ENCODE measurements around the gene PUSL1.

PUSL1 gene

DNA sequence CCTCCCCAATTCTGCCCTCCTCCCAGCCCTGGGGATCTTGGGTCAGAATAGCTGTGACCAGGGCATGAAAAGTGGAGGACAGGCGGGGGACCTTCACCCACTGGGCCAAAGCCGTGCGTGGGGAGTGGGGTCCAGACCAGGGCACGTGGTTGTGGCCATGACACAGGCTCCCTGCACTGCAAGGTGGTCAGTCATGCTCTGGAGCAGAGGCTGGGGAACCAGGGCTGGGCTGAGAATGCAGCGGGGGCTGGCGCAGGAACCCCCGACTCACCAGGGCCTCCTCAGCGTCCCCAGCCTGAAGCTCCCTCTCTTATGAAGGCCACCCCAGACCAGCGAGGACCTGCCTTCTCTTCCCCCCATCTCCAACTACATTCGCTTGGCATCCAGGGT is 38.1 kb downstream of the PUSL1 start:
- no peak overlapping the region for H3K4me3 ChIP-seq (ENCODE audit: low read depth, low read length)
- TF ChIP-seq, protein P1, sequence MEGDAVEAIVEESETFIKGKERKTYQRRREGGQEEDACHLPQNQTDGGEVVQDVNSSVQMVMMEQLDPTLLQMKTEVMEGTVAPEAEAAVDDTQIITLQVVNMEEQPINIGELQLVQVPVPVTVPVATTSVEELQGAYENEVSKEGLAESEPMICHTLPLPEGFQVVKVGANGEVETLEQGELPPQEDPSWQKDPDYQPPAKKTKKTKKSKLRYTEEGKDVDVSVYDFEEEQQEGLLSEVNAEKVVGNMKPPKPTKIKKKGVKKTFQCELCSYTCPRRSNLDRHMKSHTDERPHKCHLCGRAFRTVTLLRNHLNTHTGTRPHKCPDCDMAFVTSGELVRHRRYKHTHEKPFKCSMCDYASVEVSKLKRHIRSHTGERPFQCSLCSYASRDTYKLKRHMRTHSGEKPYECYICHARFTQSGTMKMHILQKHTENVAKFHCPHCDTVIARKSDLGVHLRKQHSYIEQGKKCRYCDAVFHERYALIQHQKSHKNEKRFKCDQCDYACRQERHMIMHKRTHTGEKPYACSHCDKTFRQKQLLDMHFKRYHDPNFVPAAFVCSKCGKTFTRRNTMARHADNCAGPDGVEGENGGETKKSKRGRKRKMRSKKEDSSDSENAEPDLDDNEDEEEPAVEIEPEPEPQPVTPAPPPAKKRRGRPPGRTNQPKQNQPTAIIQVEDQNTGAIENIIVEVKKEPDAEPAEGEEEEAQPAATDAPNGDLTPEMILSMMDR (IDR thresholded peaks at IDR 0.05; ENCODE audit: borderline replicate concordance, insufficient read depth, low read depth, low read length), result no peak

DNA sequence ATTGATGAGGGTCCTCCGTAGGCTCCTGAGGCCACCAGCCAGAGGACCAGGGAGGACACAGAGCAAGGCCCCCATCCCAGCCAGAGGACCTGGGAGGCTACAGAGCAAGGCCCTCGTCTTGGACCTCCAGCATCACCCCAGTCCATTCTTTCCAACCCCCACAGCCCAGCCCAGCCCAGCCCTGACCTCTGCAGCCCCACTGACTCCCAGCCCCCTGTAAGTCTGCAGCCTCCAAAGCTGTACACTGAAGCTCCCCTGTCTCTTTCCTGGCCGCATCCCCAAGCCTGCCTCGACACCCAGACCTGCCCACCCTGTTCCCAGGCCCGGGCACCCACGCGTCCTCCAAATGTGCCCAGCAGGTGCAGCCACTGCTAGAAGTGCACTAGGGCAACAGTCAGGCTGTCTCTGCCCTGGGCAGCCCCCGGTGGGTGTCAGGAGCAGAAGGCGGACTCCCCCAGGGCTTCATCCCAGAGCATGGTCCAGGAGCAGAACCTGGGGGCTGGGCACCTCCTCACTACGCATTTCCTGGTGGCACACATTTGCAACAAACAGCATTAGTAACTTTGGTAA is 38.7 kb downstream of the PUSL1 start:
- TF ChIP-seq, protein P1 (IDR thresholded peaks at IDR 0.05; ENCODE audit: borderline replicate concordance, insufficient read depth, low read depth, low read length), result no peak
- H3K4me3 ChIP-seq (ENCODE audit: low read depth, low read length), result no peak overlapping the region

GRCh38 chr1:1347663-1348419 is 39.4 kb downstream of the PUSL1 start:
- H3K4me3 ChIP-seq (ENCODE audit: low read depth, low read length), result peak overlapping the region; percentile 80
- TF ChIP-seq, protein P1 (IDR thresholded peaks at IDR 0.05; ENCODE audit: borderline replicate concordance, insufficient read depth, low read depth, low read length), result no peak

- H3K4me3 ChIP-seq (ENCODE audit: low read depth, low read length), result peak overlapping the region; percentile 80
- TF ChIP-seq, protein P1 (IDR thresholded peaks at IDR 0.05; ENCODE audit: borderline replicate concordance, insufficient read depth, low read depth, low read length), result no peak
Measured at GRCh38 chr1:1348420-1349255, 40.2 kb downstream of the PUSL1 start.

DNA sequence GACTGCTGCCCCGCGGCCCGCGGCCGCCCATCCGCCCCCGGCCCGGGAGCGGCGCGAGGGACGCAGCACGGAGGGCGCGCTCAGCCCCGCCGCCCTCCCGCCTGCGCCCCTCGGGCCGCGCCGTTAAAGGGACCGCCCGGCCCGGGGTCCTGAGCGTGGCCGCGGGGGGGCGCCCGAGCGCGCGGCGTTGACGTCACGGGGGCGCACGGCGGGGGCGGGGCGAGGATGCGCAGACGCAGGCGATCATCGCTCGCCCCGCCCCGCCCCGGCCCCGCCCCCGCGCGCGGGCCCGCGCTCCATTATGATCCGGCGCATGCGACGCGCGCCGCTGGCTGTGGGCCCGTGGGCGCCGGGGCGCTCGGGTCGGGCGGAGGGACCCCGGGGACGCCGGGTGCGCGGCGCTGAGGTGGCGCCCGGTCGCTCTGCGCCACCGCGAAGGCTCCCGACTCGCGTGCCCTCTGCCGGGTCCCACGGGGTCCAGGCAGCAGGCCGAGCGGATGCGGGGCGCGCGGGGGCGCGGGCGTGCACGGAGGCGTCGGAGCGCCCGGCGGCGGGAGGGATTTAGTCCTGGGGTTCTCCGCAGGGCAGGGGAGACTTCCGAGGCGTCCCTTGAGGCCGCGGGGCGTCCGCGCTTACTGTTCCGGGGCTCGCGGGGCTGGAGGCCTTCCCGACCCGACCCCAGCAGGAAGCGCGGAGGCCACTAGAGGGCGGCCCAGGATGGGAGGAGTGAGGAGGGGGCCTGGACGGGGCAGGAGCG is 41.0 kb downstream of the PUSL1 start, which contains the start of gene DVL1:
TSS of gene DVL1 (minus strand) at position 163 of the 757 bp plus-strand sequence. CDS start 353 bp downstream, outside the sequence.
- H3K4me3 ChIP-seq (ENCODE audit: low read depth, low read length), result peak within 1 kb of the TSS; percentile 80
- TF ChIP-seq, protein P1 (IDR thresholded peaks at IDR 0.05; ENCODE audit: borderline replicate concordance, insufficient read depth, low read depth, low read length), result peak; percentile 68

DNA sequence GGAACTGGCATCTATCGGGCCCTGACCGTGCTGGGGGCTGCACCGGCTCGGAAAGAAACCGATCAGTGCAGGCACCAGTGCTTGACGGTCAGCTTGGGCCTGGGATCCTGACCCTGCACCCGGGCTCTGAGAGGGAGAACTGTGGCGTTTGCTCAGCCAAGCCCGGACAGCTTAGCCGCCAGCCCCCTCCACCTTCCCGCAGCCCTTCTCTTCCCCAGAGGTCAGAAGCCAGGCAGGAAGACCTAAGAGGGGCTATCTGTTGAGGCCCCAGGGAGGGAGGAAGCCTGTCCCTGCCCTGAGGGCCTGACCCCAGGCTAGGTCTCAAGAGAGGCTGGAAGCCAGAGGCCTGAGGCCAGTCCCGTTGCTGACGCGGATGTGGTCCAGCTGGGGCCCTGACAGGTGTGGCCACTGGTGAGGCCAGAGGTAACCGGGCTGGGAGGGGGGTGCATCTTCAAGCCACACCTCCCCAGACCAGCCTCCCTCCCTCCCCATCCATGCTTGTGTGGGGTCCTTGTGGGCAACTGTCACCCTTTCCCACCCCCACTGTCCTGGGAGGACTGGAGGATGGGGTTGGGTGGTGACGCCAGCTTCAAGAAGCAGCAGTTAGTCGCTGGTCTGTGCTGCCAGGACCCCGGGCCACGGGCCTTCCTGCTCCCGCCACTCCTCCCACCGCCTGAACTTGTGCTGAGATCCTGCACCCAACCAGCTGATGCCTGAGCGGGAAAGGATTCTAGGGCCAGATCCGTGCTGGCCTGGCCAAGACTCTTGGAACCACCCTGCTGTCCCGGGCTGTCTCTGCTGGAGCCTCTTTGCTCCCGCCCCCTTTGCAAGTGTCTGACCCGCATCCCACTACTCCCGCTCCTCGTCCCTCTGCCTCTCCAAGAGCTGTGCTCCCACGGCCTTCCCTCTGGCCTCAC is 43.4 kb downstream of the PUSL1 start:
- no peak overlapping the region for H3K4me3 ChIP-seq (ENCODE audit: low read depth, low read length)
- TF ChIP-seq, protein P1 (IDR thresholded peaks at IDR 0.05; ENCODE audit: borderline replicate concordance, insufficient read depth, low read depth, low read length), result no peak
